ENCODE results near the gene PRKG1.
"Not testable (repeated sequence)": the region's sequence is repeated elsewhere in the genome, so short reads cannot be mapped to it uniquely, and the experiment has no call there.

The PRKG1 gene

GRCh38 chr10:52233351-52233991, 1159.2 kb downstream of the PRKG1 start:
- not testable (repeated sequence) for DNase-seq

GRCh38 chr10:52239771-52240170, 1165.5 kb downstream of the PRKG1 start:
- no peak for DNase-seq

GRCh38 chr10:52245547-52245946, 1171.3 kb downstream of the PRKG1 start:
- no peak for DNase-seq

- DNase-seq: not testable (repeated sequence)
Observed at GRCh38 chr10:52247929-52248328, 1173.6 kb downstream of the PRKG1 start.

- no peak for DNase-seq
Observed at GRCh38 chr10:52248697-52249306, 1174.5 kb downstream of the PRKG1 start.

- DNase-seq: no peak
Observed at GRCh38 chr10:52249850-52250395, 1175.6 kb downstream of the PRKG1 start.

- no peak for DNase-seq
Observed at GRCh38 chr10:52250510-52250909, 1176.2 kb downstream of the PRKG1 start.

- DNase-seq: no peak
Observed at GRCh38 chr10:52252307-52252706, 1178.0 kb downstream of the PRKG1 start.

GRCh38 chr10:52256832-52257691, 1182.8 kb downstream of the PRKG1 start:
- DNase-seq: no peak

- DNase-seq: no peak
Observed at GRCh38 chr10:52257692-52258075, 1183.4 kb downstream of the PRKG1 start.

- no peak for DNase-seq
Observed at GRCh38 chr10:52258799-52259425, 1184.6 kb downstream of the PRKG1 start.

- no peak for DNase-seq
Observed at GRCh38 chr10:52259426-52259812, 1185.1 kb downstream of the PRKG1 start.

GRCh38 chr10:52261362-52261761, 1187.1 kb downstream of the PRKG1 start:
- no peak for DNase-seq

GRCh38 chr10:52265131-52265926, 1191.0 kb downstream of the PRKG1 start:
- DNase-seq: no peak

GRCh38 chr10:52266858-52267257, 1192.6 kb downstream of the PRKG1 start:
- no peak for DNase-seq

GRCh38 chr10:52268790-52269189, 1194.5 kb downstream of the PRKG1 start:
- no peak for DNase-seq

GRCh38 chr10:52269233-52269632, 1194.9 kb downstream of the PRKG1 start:
- no peak for DNase-seq

- DNase-seq: no peak
Observed at GRCh38 chr10:52276163-52276562, 1201.9 kb downstream of the PRKG1 start.

GRCh38 chr10:52276986-52277385, 1202.7 kb downstream of the PRKG1 start:
- no peak for DNase-seq

- DNase-seq: no peak
Observed at GRCh38 chr10:52279546-52279945, 1205.3 kb downstream of the PRKG1 start.

- no peak for DNase-seq
Observed at GRCh38 chr10:52280051-52280450, 1205.8 kb downstream of the PRKG1 start.

Measured in amygdala (tissue), 56 donors.